Right hindlimb (tissue), 1 donor: Measurements from ENCODE around the gene RAE1.
"Not testable (repeated sequence)": the region's sequence is repeated elsewhere in the genome, so short reads cannot be mapped to it uniquely, and the experiment has no call there.

Experiments used
- DNase-seq: peaks from one replicate; pipeline ENCODE4 v3.0.0-alpha.2; 2018

RAE1 gene

GRCh38 chr20:57417051-57417689 lies 66.1 kb downstream of the RAE1 start:
- no peak for DNase-seq

- DNase-seq = no peak
Observed at GRCh38 chr20:57417830-57418780, 67.0 kb downstream of the RAE1 start.

- not testable (repeated sequence) for DNase-seq
Observed at GRCh38 chr20:57419479-57419878, 68.4 kb downstream of the RAE1 start.

GRCh38 chr20:57420571-57421252 lies 69.7 kb downstream of the RAE1 start:
- DNase-seq = no peak

GRCh38 chr20:57421253-57422220 lies 70.5 kb downstream of the RAE1 start:
- DNase-seq = no peak

GRCh38 chr20:57422254-57422653 lies 71.2 kb downstream of the RAE1 start:
- DNase-seq = no peak

GRCh38 chr20:57425150-57426013 lies 74.3 kb downstream of the RAE1 start:
- DNase-seq = no peak

- DNase-seq = no peak
Observed at GRCh38 chr20:57426271-57426689, 75.2 kb downstream of the RAE1 start.

- DNase-seq = no peak
Observed at GRCh38 chr20:57426831-57427230, 75.8 kb downstream of the RAE1 start.

- no peak for DNase-seq
Observed at GRCh38 chr20:57428324-57429158, 77.5 kb downstream of the RAE1 start.
